Skin epidermis (tissue), 12 donors: ENCODE measurements around the gene DSTYK.

ENCODE experiments used
- H3K27ac ChIP-seq, 21 experiments: fragments of 200-600 bp; sonication (generic) in 11 of 21; one replicate each; pipeline ENCODE4 v1.5.0; 2020; ENCODE audit warnings: mild to moderate bottlenecking in 3 of 21, inconsistent platforms in 2 of 21, moderate library complexity in 2 of 21
- H3K4me3 ChIP-seq, 7 experiments: fragments of 200-600 bp; sonication (generic) in 2 of 7; one replicate each; pipeline ENCODE4 v1.5.0; 2020; ENCODE audit warnings: inconsistent platforms in 2 of 7, mild to moderate bottlenecking in 2 of 7, moderate library complexity in 1 of 7

The DSTYK gene, protein sequence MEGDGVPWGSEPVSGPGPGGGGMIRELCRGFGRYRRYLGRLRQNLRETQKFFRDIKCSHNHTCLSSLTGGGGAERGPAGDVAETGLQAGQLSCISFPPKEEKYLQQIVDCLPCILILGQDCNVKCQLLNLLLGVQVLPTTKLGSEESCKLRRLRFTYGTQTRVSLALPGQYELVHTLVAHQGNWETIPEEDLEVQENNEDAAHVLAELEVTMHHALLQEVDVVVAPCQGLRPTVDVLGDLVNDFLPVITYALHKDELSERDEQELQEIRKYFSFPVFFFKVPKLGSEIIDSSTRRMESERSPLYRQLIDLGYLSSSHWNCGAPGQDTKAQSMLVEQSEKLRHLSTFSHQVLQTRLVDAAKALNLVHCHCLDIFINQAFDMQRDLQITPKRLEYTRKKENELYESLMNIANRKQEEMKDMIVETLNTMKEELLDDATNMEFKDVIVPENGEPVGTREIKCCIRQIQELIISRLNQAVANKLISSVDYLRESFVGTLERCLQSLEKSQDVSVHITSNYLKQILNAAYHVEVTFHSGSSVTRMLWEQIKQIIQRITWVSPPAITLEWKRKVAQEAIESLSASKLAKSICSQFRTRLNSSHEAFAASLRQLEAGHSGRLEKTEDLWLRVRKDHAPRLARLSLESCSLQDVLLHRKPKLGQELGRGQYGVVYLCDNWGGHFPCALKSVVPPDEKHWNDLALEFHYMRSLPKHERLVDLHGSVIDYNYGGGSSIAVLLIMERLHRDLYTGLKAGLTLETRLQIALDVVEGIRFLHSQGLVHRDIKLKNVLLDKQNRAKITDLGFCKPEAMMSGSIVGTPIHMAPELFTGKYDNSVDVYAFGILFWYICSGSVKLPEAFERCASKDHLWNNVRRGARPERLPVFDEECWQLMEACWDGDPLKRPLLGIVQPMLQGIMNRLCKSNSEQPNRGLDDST

GRCh38 chr1:205211169-205211838 is at the start of gene DSTYK:
Gene DSTYK, minus strand, starts transcription at chr1:205211702. Its CDS starts 167 bp downstream, at chr1:205211535.
- H3K4me3 ChIP-seq, result peak within 1 kb of the TSS; percentile 67 to 96 (median 86)
- H3K27ac ChIP-seq, result peak within 1 kb of the TSS; percentile 80 to 97 (median 93)

GRCh38 chr1:205259998-205260397 is 48.5 kb upstream of the DSTYK start:
- Histone ChIP-seq H3K4me3 (no peak overlapping the region), H3K27ac (peak overlapping the region in 7 of 21 experiments; percentile 7 to 81 (median 61))

GRCh38 chr1:205259324-205259832 is 47.9 kb upstream of the DSTYK start:
- peak overlapping the region in 11 of 21 experiments; percentile 7 to 81 (median 57) for H3K27ac ChIP-seq
- H3K4me3 ChIP-seq, result no peak overlapping the region

DNA sequence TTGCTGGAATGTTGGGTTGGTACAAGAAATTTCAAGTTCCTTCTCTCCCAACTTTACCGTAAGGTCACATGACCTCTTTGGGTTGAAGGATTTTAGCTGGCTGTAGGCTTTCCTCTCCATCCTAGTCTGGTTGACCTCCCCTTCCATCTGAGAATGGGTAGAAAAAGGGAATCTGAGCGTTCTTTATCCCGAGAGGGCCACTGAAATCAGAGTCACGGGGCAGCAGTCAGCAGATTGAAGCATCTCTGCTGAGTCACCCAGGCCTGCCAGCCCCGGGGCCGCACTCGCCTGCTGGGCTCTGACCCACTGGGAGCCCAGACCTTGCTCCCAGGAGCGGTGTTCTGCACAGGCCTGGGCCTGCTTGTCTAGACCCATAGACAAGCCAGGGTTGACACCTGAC is 47.2 kb upstream of the DSTYK start:
- Histone ChIP-seq H3K4me3 (no peak overlapping the region), H3K27ac (peak overlapping the region in 12 of 21 experiments; percentile 2 to 81 (median 44))

GRCh38 chr1:205258261-205258691 is 46.8 kb upstream of the DSTYK start:
- Histone ChIP-seq H3K4me3 (no peak overlapping the region), H3K27ac (peak overlapping the region in 11 of 21 experiments; percentile 2 to 81 (median 46))

- Histone ChIP-seq H3K27ac (peak overlapping the region in 6 of 21 experiments; percentile 13 to 81 (median 59)), H3K4me3 (no peak overlapping the region)
These were observed 46.2 kb upstream of the DSTYK start for GRCh38 chr1:205257735-205258134.

DNA sequence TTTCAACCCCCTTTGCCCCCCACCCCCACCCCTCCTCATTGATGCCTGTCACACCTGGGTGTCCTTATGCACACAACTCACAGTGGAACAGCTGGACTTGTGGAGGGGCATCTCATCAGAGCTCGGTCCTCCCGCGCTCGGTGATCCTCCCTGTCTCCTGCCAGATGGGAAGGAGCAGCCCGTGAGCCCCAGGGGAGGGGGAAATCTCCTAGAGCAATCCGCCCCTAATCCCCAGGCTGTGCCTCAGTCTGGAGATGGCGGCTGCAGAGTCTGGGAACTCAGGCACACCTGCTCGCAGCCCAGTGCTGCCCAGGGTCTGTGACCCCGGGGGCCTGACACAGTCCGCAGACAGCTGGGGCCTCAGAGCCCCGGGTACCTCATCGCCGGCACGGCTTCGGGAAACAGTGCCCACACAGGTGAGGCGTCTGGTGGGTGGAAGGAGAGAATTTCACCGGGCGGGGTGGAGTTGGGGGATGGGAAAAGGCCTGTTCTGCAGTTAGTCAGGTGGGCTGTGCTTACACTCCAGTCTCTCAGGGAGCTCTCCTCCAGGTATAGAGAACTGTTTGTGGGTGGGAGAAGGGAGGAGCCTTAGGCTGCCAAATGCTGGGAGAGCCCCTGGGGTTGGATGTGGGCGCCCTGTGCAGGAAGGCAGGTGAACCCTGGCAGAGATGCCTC is 45.6 kb upstream of the DSTYK start:
- Histone ChIP-seq H3K4me3 (no peak overlapping the region), H3K27ac (no peak overlapping the region)

- Histone ChIP-seq H3K4me3 (no peak overlapping the region), H3K27ac (no peak overlapping the region)
These were observed 44.7 kb upstream of the DSTYK start for GRCh38 chr1:205255941-205256780.

DNA sequence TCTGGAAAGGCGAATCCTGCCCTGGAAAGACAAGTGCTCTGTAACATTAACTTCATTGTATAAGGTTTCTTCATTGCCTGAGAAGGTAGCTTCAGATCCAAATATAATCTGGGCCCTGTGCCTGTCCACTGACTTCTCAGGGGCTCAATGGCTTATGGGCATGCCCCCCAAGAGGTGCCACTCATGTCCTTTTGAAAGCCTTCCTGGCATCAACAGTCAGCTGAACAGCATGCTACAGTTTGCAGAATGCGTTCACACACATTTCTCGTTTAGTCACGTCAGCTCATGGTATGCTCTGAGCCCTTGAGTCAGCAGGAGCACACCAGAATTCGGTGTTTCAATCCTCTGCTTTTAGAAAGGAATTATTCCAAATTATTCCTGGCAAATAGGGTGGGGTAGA is 40.1 kb upstream of the DSTYK start:
- Histone ChIP-seq H3K27ac (no peak overlapping the region), H3K4me3 (no peak overlapping the region)

DNA sequence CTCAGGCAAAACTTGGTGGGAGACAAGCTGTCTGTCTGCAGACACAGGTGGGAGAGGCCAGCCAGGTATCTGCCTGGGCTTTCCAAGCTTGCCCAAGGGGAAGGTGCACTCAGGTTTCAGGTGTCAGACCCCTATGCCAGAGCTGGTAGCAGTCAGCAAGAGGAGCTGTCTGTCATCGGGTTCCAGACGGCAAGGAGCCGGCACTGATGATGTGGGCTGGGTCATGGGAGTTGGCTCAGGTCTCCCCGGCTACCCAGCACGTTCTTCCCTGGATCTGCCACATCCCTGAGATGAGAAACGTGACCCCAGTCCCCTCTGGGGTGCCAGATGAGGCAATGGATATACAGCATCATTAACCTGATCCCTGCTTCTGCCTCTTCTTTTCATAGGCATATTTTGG is 39.2 kb upstream of the DSTYK start:
- H3K27ac ChIP-seq, result no peak overlapping the region
- no peak overlapping the region for H3K4me3 ChIP-seq

- H3K27ac ChIP-seq, result peak overlapping the region in 3 of 21 experiments; percentile 16 to 58 (median 46)
These were observed 38.1 kb upstream of the DSTYK start for GRCh38 chr1:205249651-205250050.

DNA sequence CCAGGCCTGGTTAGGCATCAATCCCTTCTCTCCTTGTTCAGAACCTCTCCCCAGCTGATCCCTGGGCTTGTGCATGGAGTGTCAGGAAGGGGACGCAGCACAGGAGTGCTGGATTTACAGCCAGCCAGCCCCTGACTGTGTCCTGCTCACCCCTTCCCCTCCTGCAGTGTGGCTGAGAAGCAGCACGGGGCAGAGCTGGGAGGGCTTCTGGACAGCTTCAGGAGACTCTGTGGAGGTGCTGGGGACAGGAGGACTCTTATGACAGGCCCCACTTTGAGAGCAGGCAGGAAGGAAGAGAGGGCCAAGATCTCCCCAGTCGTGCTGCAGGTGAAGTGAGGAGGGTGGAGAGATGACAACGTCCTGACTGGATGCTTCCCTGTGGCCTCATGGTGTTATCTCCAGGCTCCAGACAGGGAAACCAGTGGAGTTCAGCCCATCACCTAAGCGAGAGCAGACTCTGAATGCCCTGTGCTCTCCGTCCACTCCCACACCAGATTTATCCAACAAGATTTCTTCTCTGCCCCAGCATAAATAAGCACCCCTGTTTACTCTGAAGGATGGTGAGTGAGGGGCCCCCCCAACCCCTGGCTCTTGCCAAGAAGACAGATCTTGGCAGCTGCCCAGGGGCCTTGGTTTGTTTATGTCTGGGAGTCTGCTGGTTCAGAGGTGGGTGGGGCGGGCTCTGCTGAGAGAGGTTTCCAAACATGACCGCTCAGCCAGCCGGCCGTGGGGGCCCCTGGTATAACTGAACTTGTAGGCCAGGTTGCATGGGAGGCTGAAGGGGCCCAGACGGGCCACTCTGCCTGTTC is 37.5 kb upstream of the DSTYK start:
- H3K27ac ChIP-seq, result peak overlapping the region in 2 of 21 experiments; percentile 16 to 58

More at GRCh38 chr1:205249651-205250050, 38.1 kb upstream of the DSTYK start:
- H3K4me3 ChIP-seq, result no peak overlapping the region

DNA sequence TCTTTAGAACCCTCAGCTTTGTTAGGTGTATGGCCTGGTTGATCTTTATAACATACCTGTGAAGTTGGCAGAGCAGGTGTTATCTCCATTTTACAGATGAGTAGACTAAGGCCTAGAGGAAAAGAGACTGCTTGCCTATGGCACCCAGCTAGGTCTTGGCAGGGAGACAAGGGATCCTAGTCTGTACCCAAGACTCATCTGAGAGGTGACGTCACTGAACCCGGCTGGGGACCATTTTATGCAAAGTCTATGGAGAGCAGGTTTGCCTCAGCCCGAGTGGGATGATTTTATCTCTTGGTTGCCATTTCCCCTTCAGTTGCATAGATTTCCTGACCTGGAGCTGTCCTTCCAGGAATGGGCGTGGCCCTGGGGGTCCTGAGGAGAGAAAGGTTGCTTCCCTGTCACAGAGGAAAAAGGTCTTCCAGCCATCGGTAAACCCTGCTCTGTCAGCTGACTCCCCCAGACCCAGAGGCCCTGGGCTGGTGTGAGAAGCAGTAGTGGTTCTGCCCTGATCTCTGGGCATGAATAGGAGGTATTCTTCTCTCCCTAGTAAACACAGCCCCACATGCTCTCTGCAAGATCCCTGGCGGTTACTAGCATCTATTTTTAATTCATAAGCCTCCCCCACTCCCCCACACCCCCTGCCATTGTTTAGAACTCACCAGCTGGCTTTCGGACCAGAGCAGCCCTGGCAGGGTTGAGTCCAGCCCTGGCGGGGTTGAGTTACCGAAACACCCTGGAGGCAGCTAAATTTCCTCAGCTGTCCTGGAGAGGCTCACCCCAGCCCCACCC is 35.8 kb upstream of the DSTYK start:
- Histone ChIP-seq H3K4me3 (no peak overlapping the region), H3K27ac (peak overlapping the region in 2 of 21 experiments; percentile 45 to 66)

More for the DNA sequence above, 37.5 kb upstream of the DSTYK start:
- H3K4me3 ChIP-seq, result no peak overlapping the region

DNA sequence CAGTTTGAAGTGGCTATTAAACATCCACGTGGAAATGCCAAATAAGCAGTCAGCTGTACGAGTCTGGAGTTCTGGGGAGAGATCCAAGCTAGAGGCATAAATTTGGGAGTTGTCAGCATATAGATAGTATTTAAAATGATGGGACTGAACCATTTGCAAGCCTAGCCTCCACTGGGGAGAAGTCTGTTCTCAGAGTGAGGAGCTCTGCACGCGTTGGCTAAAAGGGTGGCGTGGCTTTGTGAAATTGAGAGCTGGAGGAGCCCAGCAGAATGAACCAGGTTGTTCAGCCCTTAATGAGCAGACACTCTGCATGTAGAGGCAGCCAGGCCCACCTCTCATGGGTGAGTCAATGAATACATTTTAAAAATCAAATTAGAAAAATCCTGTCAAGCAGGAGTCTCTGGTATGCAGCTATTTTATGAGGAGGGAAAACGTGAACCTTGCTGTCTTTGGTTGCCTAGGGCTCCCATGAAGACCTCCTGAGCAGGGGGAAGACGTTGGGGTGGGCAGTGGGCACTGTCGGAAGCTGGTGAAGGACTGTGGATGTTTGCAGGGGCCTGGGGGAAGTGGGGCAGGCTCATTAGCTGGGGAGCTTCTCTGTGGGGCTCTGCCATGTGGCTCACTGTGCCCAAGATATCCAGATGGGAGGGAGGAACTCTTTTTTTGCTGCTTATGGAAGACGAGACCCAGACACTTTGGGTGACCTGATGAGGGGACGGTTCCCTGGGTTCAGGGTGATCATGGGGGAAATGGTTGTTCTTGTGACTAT is 35.0 kb upstream of the DSTYK start:
- H3K4me3 ChIP-seq, result no peak overlapping the region
- H3K27ac ChIP-seq, result peak overlapping the region in 3 of 21 experiments; percentile 40 to 66 (median 45)

DNA sequence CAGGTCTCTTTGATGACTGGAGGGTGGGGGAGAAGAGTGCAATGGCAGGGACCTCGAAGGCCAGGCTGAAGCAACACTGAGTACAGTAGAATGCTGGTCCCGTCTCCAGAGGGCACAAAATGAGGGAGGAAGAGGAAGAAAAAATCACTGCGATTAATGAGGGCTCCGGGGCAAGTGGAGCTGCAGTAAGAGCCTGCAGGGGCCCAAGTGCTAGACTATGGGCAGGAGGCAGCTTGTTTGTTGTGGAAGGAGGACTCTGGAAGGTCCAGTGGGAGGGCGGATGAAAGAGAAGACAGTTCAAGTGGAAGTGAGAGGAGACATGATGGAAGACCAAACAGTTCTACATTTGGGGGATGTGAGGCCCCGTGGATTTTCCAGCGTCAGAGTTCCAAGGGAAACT is 33.6 kb upstream of the DSTYK start:
- Histone ChIP-seq H3K4me3 (no peak overlapping the region), H3K27ac (no peak overlapping the region)

GRCh38 chr1:205244384-205244783 is 32.9 kb upstream of the DSTYK start:
- Histone ChIP-seq H3K4me3 (no peak overlapping the region), H3K27ac (no peak overlapping the region)
